NCI-H774 (cell line): ENCODE measurements around the gene ZSCAN4.

Source experiments
- DNase-seq: peaks from one replicate; lab custom pipeline; 2025; lab: John Stamatoyannopoulos, UW

The ZSCAN4 gene

GRCh38 chr19:57668635-57669034 lies at the start of gene ZSCAN4:
Gene ZSCAN4 (plus strand): TSS chr19:57668935. CDS start chr19:57676146, 7,211 bp downstream.
- DNase-seq: no peak

- no peak for DNase-seq
Measured at GRCh38 chr19:57620673-57621348, 47.9 kb upstream of the ZSCAN4 start.

GRCh38 chr19:57623091-57623490 lies 45.6 kb upstream of the ZSCAN4 start:
- DNase-seq: no peak

GRCh38 chr19:57632987-57633831 lies 35.5 kb upstream of the ZSCAN4 start, which contains the start of gene ZNF211:
Gene ZNF211 (plus strand): TSS chr19:57633168. CDS start chr19:57633347, 179 bp downstream.
- peak; percentile 91 for DNase-seq

- no peak for DNase-seq
Measured at GRCh38 chr19:57633832-57634131, 35.0 kb upstream of the ZSCAN4 start.

GRCh38 chr19:57637379-57637778 lies 31.4 kb upstream of the ZSCAN4 start:
- no peak for DNase-seq

- no peak for DNase-seq
Measured at GRCh38 chr19:57641715-57642234, 27.0 kb upstream of the ZSCAN4 start.

- DNase-seq: no peak
Measured at GRCh38 chr19:57642396-57643046, 26.2 kb upstream of the ZSCAN4 start.

GRCh38 chr19:57643734-57644133 lies 25.0 kb upstream of the ZSCAN4 start:
- no peak for DNase-seq

- DNase-seq: no peak
Measured at GRCh38 chr19:57648331-57649003, 20.3 kb upstream of the ZSCAN4 start.

- DNase-seq: no peak
Measured at GRCh38 chr19:57651654-57651996, 17.1 kb upstream of the ZSCAN4 start.

- DNase-seq: no peak
Measured at GRCh38 chr19:57653689-57654088, 15.0 kb upstream of the ZSCAN4 start.

GRCh38 chr19:57655443-57655842 lies 13.3 kb upstream of the ZSCAN4 start:
- DNase-seq: no peak

- DNase-seq: no peak
Measured at GRCh38 chr19:57656346-57656745, 12.4 kb upstream of the ZSCAN4 start.

GRCh38 chr19:57664269-57665127 lies 4.2 kb upstream of the ZSCAN4 start:
- DNase-seq: peak; percentile 52

GRCh38 chr19:57665261-57665806 lies 3.4 kb upstream of the ZSCAN4 start:
- peak; percentile 44 for DNase-seq

- DNase-seq: no peak
Measured at GRCh38 chr19:57667228-57667627, 1.5 kb upstream of the ZSCAN4 start.

- no peak for DNase-seq
Measured at GRCh38 chr19:57671124-57671895, 2.6 kb downstream of the ZSCAN4 start.

GRCh38 chr19:57672466-57672865 lies 3.7 kb downstream of the ZSCAN4 start:
- no peak for DNase-seq

- no peak for DNase-seq
Measured at GRCh38 chr19:57675881-57676280, 7.1 kb downstream of the ZSCAN4 start.
